Measurements from ENCODE around the gene ZNF662.

DNA sequence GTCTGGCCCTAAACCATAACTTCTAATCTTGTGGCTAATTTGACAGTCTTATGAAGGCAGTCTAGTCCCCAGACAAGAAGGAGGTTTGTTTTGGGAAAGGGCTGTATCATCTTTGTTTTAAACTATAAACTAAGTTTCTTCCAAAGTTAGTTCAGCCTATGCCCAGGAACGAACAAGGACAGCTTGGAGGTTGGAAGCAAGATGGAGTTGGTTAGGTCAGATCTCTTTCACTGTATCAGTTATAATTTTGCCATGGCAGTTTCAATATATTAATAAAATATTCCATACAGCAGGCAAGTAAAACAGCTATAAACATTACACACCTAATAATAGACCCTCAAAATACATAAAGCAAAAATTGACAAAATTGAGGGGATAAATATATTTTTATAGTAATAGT lies 13.1 kb upstream of the ZNF662 start:
- TF ChIP-seq, protein P1, sequence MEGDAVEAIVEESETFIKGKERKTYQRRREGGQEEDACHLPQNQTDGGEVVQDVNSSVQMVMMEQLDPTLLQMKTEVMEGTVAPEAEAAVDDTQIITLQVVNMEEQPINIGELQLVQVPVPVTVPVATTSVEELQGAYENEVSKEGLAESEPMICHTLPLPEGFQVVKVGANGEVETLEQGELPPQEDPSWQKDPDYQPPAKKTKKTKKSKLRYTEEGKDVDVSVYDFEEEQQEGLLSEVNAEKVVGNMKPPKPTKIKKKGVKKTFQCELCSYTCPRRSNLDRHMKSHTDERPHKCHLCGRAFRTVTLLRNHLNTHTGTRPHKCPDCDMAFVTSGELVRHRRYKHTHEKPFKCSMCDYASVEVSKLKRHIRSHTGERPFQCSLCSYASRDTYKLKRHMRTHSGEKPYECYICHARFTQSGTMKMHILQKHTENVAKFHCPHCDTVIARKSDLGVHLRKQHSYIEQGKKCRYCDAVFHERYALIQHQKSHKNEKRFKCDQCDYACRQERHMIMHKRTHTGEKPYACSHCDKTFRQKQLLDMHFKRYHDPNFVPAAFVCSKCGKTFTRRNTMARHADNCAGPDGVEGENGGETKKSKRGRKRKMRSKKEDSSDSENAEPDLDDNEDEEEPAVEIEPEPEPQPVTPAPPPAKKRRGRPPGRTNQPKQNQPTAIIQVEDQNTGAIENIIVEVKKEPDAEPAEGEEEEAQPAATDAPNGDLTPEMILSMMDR (IDR thresholded peaks at IDR 0.05) = no peak
- TF ChIP-seq POLR2A (IDR thresholded peaks at IDR 0.05) = no peak

All from right lobe of liver (tissue), 4 donors.